Tongue (tissue), 2 donors: ENCODE data around the gene AMH. TPM values are rescaled to one million over a fixed set of nuclear protein-coding genes. Genes with fewer than 3 reads are reported as not detected.

Experiments used
- DNase-seq: peaks from one replicate; pipeline ENCODE4 v3.0.0-alpha.2; 2015
- total RNA-seq: library from RNA; depleted of rRNA; stranded (reverse); fragments of >200 nt; gene quantifications from one replicate; pipeline ENCODE4 v1.2.3, GENCODE V29; 2014

Gene AMH
- total RNA-seq, 1 donor from 2014 or later = 1.4 TPM

DNA sequence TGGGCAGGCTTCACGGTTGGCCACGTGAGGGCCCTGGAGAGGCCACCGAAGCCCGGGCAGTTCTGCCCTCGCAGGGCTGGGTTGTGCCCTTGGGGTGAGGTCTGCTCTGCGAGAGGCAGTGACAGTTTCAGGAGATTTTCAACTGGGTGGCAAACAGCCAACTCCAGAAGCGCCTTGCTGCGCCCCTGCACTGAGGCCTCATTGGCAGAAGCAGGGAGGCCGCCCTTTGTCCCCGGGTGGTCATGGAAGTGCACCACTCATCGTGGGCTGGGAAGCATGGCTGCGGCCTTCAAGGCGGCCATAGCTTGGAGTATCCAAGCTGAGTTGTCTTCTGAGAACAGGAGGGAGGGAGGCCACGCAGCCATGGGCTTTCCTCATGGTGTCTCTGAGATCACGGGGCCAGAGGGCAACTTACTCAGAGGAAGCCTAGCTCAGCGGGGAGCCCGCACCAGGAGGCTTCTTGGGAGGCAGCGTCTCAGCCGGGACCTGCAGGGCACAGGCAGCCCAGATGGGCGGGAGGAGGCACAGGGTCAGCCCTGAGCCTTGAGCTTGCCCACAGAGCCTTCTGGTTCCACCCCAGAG lies 27.8 kb upstream of the AMH start:
- no peak for DNase-seq

DNA sequence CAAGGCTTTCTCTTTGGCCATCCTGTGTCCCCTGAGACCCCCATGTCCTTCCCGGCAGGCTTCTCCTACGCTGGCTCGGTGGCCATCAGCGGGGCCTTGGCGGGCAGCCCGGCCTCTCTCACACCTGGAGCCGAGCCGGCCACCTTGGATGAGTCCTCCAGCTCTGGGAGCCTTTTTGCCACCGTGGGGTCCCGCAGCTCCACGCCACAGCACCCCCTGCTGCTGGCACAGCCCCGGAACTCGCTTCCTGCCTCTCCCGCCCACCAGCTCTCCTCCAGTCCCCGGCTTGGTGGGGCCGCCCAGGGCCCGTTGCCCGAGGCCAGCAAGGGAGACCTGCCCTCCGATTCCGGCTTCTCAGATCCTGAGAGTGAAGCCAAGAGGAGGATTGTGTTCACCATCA lies 27.2 kb upstream of the AMH start:
- no peak for DNase-seq

DNA sequence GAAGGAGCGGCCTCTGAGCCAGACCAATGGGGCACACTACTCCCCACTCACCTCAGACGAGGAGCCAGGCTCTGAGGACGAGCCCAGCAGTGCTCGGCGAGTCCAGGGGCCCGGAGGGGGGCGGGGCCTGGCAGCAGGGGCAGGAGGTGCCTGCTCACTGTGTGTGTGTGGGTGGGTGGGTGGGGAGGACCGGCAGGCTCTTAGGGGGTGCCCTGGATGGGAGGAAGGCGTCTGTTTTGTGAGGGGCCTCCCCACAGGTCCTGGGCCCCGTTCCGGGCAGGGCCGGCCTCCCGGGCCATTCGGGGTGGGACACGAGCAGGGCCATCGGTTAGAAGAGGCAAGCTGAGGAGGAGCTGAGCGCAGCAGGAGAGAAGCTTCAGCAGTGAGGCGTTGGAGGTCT lies 25.7 kb upstream of the AMH start:
- no peak for DNase-seq

DNA sequence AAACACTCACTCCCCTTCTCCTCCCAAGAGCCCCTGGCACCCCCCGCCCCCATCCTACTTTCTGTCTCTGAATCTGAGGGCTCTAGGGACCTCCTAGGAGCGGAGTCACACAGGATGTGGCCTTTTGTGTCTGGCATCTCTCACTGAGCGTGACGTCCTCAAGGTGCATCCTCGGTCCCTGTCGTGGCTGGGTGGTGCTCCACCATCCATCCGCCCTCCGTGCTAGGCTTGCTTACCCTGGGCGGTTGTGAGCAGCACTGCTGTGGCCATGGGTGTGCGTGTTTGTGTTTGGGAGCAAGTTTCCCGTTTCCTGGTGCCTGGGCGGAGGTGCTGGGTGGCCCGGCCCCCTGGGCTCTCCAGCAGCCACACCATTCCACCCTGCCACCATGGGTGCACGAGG lies 25.2 kb upstream of the AMH start:
- DNase-seq = no peak

- DNase-seq = no peak
Observed at GRCh38 chr19:2224754-2225349, 24.3 kb upstream of the AMH start.

- DNase-seq = no peak
Observed at GRCh38 chr19:2225415-2226050, 23.6 kb upstream of the AMH start.

DNA sequence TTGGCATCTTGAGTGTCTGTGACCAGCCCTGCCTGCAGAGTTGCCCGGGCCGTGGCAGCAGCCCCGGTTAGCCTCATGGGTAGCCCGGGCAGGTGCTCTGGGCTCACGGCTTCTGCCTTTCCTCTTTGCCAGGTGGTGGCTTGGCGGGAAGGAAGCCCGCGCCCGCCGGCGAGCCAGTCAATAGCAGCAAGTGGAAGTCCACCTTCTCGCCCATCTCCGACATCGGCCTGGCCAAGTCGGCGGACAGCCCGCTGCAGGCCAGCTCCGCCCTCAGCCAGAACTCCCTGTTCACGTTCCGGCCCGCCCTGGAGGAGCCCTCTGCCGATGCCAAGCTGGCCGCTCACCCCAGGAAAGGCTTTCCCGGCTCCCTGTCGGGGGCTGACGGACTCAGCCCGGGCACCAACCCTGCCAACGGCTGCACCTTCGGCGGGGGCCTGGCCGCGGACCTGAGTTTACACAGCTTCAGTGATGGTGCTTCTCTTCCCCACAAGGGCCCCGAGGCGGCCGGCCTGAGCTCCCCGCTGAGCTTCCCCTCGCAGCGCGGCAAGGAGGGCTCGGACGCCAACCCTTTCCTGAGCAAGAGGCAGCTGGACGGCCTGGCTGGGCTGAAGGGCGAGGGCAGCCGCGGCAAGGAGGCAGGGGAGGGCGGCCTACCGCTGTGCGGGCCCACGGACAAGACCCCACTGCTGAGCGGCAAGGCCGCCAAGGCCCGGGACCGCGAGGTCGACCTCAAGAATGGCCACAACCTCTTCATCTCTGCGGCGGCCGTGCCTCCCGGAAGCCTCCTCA lies 22.9 kb upstream of the AMH start:
- DNase-seq = no peak

DNA sequence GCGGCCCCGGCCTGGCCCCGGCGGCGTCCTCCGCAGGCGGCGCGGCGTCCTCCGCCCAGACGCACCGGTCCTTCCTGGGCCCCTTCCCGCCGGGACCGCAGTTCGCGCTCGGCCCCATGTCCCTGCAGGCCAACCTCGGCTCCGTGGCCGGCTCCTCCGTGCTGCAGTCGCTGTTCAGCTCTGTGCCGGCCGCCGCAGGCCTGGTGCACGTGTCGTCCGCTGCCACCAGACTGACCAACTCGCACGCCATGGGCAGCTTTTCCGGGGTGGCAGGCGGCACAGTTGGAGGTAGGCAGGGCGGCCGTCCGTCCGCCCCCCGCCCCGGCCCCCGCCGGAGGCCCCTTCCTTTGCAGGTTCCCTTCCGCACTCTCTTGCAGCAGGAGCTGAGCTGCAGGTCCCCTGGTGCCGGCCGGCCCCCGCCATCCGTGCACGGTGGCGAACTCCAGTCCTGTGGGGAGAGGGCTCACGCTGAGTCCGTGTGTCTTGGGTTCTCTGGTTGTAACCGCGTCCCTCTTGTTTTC lies 22.2 kb upstream of the AMH start:
- DNase-seq = no peak

- DNase-seq = no peak
Observed at GRCh38 chr19:2227415-2228156, 21.5 kb upstream of the AMH start.

DNA sequence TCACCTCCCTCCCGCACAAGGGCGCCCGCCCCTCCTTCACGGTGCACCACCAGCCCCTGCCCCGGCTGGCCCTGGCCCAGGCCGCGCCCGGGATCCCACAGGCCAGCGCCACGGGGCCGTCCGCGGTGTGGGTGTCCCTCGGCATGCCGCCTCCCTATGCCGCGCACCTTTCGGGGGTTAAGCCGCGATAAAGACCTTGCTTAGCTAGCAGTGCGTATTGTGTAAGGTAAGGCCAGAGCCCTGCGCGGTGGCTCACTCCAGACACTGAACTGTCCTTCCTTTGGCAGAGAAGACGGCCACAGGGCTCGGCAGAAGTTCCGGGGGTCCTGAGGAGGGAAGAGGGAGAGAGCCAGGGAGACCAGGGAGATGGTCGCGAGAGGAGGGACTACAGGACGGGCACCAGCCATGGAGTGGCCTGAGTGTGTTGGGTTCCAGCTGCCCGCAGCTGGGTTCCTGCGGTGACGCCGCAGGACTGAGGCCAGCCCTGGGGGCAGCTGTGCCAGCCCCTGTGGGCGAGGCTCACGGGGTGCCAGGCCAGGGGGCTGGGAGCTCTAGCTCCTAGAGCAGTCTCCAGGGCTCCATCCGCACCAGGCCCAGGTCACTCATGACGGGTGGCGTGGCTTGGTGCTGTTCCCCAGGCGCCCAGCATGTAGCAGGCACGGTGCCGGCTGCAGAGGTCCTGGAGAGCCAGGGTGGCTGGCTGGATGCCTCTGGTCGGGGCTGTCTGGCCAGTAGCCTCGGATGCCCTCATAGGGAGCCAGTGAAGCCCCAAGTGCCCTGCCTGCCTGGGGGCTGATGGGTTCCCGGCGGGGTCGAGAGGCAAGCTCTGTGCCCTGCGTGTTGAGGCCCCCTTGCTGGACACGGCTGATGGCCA lies 20.7 kb upstream of the AMH start:
- no peak for DNase-seq

DNA sequence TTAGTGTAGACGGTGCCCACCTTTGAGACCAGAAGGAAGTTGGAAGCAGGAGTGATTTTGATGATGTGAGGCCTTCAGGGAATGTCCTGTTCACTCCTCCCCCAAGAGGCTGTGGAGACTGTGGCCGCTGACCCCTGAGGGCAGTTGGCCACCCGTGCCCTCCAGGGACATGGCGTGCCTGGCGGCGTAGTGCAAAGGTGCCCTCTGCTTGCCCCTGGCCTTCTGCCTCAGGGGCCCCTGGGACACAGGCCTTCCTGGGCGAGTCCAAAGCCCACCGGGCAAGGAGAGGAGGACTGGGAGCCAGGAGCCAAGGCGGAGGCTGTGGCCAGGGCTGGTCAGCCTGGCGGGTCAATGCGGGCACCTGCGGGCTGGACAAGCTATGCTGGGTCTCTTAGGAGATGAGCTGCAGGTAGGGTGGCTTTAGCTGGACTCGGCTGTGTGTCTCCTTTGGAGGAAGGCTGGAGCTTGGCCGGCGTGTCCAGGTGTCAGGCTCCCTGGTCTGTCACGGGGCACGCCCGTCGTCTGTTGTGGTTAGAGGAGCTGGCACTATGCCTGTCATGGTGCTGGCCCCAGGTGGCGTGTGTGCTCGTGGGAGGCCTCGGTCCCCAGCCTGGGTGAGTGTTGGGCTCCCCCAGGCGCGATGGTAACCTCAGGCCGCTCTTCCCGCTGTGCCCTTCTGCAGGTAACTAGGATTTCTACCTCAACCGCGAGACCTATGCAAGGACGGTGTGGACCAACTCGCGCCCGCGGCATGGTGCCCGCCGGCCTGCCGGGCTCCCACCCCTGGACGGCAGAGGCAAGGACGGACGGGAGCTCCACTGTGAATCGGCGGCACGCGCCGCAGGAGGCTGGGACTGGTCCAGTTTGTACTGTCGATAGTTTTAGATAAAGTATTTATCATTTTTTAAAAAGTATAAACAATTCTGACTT lies 19.8 kb upstream of the AMH start:
- no peak for DNase-seq

DNA sequence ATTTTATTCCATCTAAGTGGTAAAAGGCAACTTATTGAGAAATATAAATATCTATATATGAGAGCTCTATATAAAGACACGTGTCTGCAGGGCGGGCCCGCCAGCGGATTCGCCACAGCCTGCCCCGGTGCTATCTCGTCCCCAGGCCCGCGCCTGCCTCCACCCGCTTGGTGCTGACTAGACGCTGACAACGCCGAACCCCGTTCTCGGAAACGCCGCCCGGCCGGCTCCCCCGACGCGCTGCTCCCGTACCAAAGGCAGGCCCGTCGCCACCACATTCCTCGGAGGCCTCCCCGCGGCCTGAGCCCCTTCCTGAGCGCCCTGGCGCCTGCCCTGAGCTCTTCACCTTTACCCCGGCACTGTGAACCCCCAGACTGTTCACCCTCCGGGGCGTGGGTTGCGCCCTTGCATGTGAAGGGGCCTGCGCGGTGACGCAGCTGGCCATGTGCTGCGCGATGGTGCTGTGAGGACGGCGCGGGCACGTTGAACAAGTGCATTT lies 19.0 kb upstream of the AMH start:
- DNase-seq = no peak

DNA sequence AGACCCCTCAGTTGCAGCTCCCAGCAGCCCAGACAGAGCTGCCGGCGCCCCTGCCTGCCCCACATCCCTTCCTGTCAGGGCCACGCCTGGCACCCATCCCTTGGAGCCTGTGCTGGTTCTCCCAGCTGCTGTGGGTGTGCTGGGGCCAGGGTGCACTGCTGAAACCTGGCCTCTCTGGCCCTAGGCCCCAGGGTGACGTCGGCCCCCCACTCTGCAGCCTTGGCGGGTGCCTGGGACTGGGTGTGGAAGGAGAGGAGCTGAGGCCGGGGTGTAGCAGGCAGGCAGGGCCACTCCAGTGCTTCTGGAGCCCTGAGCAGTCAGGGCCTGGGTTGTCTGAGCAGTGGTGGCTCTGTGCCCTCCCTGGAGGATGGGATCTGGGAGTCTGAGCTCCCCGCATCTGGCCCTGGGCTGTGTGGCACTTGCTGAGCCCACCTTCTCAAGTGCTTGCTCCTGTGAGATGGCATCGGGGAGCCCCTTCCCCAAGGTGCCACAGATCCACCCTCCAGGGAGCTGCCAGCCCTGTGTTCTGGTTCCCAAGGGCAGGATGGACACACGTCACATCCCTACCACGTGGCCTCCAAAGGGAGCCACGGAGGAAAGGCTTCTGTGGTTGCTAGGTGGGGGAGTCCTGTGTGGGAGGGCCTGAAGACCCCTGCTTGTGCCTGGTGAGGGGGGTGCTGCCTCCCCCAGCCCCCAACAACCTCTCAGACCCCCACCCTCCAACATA lies 18.2 kb upstream of the AMH start:
- DNase-seq = no peak

- no peak for DNase-seq
Observed at GRCh38 chr19:2231621-2232221, 17.4 kb upstream of the AMH start.

DNA sequence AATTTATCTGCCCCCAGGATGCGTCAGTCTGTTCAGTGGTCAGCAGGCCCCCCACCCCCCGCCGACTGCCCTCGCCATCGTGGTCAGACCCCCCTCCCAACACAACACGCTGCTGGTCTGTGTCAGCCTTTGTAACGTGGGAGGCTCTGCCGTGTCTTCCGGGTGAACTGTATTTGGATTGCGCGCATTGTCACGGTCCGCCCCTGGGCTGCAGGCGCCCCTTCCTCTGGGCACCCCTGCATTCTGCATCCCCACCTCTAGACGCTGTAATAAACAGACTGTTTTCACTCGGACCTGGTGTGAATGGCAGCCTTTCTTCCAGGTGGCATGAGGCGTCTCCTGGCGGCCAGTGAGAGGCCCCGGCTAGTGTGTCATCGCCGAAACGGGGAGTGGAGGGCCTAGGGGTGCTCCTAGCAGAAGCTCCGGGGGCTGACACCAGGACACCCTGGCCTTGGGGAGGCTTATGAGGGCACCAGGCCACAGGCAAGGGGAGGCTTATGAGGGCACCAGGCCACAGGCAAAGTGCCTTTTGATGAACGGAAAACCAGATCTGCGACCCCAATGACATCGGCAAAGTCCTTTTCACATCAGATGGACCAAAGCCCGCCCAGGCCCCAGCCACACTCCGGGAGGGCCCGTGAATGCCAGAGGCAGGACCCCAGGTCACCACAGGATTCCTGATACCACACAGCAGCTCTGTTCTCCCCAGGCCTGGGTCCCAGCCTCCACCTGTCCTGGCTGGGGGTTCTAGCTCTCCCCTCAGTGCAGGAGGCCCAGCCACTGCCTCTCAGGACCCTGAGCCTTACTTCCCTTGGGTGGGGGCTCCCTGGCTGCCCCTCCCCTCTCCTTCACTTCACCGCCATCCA lies 16.6 kb upstream of the AMH start:
- no peak for DNase-seq

GRCh38 chr19:2233601-2234280 lies 15.4 kb upstream of the AMH start:
- no peak for DNase-seq

- DNase-seq = no peak
Observed at GRCh38 chr19:2234996-2235380, 14.1 kb upstream of the AMH start.
